Measurements from ENCODE around the gene SH3RF3. TPM values are rescaled to one million over a fixed set of nuclear protein-coding genes. Genes with fewer than 3 reads are reported as not detected.

SH3RF3 gene
- polyA plus RNA-seq, 3 donors from 2014 or later: not detected

DNA sequence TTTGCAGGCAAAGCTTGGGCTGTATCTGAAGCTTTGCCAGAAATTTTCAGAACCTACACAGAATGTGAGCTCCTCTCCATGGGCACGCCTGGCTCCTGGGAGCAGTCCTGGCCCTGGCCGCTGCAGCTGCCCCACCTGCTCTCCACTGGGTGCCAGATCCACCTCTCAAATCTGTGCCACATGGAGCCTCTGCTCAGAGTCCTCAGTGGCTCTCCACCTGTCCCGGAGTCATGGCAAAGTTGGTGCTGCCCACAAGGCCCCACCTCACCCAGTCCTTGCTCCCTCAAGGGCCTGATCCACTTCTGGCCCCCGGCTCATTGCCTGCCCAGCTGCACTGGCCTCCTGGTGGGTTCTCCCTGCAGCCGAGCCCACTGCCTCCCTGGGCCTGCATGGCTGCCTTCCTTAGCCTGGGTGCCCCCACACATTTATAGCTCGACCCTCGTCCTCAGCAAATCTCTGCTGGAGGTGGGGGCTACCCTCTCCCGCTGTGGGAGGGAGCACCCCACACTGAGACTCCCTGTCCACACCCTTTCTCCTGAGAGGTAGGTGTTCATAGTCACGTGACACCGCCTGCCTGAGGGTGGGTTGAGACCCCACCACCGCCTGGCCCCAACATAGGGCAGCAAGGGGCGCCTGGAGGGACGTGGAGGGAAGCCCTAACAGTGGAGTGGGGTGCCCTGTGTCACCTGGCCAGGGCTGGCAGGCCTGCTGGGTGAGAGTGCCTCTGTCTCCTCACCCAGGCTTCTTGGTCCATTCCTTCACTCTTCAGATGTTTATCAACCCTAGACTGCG is 224.1 kb downstream of the SH3RF3 start:
- Mint-ChIP-seq H3K36me3 (no peaks in the 10 kb centered on the region), H3K9me3 (peaks cover 0 to 1% (median 0%) of the 10 kb centered on the region in 6 donors)

DNA sequence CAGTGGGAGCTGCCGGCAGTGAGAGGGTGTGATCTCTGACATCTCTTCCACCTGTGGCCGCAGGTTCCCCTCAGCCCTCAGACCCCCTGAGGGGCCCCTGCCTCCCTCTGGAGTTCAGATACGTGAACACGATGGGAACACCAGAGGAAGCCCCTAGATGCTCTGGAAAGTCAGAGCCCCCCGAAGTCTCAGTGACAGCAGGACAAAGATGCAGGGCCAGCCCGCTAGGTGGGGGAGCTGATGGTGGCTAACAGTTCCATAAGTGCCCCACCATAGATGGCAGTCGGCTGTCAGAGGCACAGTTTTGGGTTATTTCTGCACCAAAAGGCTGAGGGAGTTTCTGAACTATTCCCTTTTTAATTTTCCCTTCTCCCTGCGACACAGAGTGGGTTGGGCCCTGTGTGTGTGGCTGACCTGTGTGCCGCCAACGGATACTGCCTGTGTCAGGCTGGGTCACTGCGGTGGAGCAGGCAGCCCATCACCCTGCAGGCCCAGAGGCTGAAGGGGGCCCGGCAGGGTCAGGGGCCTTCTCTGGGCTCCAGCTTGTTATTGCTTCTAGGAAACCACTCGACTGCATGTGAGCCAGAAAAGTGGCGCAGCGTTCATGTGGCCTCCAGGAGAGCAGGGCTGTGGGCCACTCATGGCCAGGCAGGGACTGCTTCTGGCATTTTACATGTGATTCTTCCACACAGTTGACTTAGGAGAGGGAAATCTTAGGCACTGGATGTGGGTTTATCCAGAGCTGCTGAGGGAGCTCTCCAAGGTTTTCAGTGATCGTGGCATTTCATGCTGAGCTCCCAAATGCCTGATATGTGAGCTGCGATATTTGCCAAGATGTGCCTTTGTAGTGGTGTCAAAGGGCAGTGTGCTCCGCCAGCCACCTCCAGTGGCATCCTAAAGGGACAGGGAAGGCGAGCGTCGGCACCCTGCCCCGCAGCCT is 225.1 kb downstream of the SH3RF3 start:
- DNase-seq: no peak

More for the DNA sequence above, 224.1 kb downstream of the SH3RF3 start:
- Mint-ChIP-seq H3K27ac (no peak overlapping the region), H3K4me3 (no peak overlapping the region), H3K4me1 (peaks cover 29 to 35% of the 10 kb centered on the region in 2 donors), H3K27me3 (ENCODE audit: low read depth in 3 of 3) (peaks cover 0 to 5% (median 3%) of the 10 kb centered on the region in 3 donors)
- no peak for DNase-seq

DNA sequence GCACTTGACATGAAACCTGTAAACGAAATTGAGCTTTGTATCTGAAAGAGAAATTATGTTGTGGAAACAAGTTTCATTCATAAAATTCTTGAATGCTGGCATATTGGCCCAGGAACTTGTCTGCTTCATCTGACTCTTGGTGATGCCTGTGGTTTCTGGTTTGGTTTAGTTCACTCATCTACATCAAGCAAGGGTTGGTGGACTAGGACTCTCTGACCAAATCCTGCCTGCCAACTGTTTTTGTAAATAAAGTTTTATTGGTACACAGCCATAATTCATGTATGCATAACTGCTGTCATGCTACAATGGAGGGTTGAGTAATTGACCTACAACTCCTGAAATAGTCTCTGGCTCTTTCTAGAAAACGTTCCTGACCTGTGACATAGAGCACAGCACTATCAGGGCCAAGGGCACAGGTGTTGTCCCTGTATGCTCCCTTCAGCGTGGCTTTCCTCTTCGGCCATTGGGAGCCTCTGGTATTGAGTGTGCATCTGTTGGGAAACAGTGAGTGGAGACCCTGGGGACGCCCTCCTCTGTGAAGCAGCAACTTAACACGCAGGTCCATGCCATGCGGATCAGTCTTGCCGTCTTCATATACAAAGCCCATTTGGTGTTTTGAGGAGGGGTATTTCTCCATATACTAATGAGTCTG is 226.3 kb downstream of the SH3RF3 start:
- H3K27me3 Mint-ChIP-seq (ENCODE audit: low read depth in 3 of 3): peaks cover 1 to 5% (median 3%) of the 10 kb centered on the region in 3 donors
- peaks cover 0 to 1% (median 0%) of the 10 kb centered on the region in 6 donors for H3K9me3 Mint-ChIP-seq
- H3K36me3 Mint-ChIP-seq: peaks cover 0 to 6% (median 4%) of the 10 kb centered on the region in 3 donors
- DNase-seq: no peak
- no peak overlapping the region for H3K4me3 Mint-ChIP-seq
- H3K4me1 Mint-ChIP-seq: peaks cover 7 to 13% of the 10 kb centered on the region in 2 donors
- H3K27ac Mint-ChIP-seq: no peak overlapping the region

More for the DNA sequence above, 225.1 kb downstream of the SH3RF3 start:
- Mint-ChIP-seq H3K4me1 (peaks cover 19 to 25% of the 10 kb centered on the region in 2 donors), H3K9me3 (peaks cover 0 to 1% (median 0%) of the 10 kb centered on the region in 6 donors), H3K27ac (no peak overlapping the region), H3K27me3 (ENCODE audit: low read depth in 3 of 3) (peaks cover 1 to 5% (median 3%) of the 10 kb centered on the region in 3 donors), H3K4me3 (no peak overlapping the region), H3K36me3 (peaks cover 0 to 5% (median 2%) of the 10 kb centered on the region in 3 donors)

DNA sequence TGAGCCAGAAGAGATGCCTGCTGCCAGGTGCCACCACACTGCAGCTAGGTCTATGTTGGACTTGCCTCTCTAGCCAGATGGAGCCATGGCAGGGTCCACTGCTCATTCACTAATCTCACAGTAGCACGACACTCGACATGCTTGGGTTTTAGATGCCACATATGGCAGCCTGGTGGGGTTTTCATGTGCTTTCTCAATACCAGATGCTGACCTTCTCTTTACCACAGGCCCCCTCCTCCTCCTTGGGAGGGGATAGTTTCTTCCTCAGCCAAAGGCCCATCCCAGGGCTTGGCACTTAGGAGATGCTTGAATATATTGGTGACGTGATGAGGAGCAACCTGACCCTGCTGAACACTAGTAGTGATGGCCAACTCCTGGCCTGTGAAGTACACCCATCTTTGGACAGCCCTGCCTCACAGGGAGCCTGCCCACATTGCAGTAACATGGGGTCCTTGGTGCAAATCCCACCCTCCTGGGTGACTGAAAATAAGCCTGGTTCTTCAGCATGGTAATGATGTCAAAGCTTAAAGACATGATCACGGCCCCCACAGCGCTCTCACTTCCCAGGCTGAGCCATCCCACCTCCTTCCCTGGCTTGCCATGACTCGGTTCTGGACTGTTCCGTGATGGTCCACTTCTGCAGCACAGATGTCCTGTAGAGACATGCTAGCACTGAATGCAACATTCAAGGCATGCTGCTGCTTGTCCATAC is 227.5 kb downstream of the SH3RF3 start:
- Mint-ChIP-seq H3K27ac (no peak overlapping the region), H3K4me3 (no peak overlapping the region), H3K36me3 (peaks cover 0 to 6% (median 4%) of the 10 kb centered on the region in 3 donors), H3K9me3 (peaks cover 0 to 1% (median 0%) of the 10 kb centered on the region in 6 donors), H3K4me1 (peaks cover 0 to 1% of the 10 kb centered on the region in 2 donors), H3K27me3 (ENCODE audit: low read depth in 3 of 3) (peaks cover 1 to 5% (median 3%) of the 10 kb centered on the region in 3 donors)
- DNase-seq: no peak

DNA sequence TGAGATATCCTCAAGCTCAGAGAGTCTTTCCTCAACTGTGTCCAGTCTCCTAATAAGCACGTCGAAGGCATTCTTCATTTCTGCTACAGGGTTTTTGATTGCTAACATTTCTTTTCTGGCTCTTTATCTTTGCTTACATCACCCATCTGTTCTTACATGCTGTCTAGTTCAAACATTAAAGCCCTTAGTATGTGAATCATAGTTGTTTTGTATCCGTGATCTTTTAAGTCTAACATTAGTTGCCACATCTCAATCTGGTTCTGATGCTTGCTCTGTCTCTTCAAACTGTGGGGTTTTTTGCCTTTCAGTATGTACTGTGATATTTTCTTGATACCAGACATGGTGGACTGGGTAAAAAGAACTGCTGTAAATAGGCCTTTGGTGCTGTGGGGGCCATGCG is 235.2 kb downstream of the SH3RF3 start:
- H3K36me3 Mint-ChIP-seq: peaks cover 0 to under 1% (median 0%) of the 10 kb centered on the region in 3 donors
- no peak overlapping the region for H3K27ac Mint-ChIP-seq
- H3K4me3 Mint-ChIP-seq: no peak overlapping the region
- no peaks in the 10 kb centered on the region for H3K9me3 Mint-ChIP-seq
- no peak for DNase-seq
- H3K4me1 Mint-ChIP-seq: peaks cover 0 to 8% of the 10 kb centered on the region in 2 donors
- H3K27me3 Mint-ChIP-seq (ENCODE audit: low read depth in 3 of 3): peaks cover 0 to 4% (median 4%) of the 10 kb centered on the region in 3 donors

DNA sequence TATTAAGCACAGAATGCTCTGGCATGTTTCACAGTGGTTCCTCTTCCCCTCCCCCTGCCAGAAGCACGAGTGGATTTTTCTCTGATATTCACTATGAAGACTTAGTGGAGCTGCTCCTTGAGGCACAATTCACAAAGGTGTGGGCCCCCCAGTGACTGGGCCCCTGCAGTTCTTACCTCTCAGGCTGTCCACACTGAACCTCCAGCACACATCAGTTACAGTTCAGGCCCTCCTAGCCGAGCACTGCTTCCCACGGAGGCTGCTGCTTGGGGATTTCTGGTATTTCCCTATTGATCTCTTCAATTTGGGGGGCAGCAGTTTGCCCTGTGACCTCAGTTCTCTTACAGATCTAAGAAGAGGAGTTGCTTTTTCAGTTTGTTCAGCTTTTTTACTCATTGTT is 236.1 kb downstream of the SH3RF3 start:
- H3K9me3 Mint-ChIP-seq: no peaks in the 10 kb centered on the region
- peaks cover 0 to 8% of the 10 kb centered on the region in 2 donors for H3K4me1 Mint-ChIP-seq

DNA sequence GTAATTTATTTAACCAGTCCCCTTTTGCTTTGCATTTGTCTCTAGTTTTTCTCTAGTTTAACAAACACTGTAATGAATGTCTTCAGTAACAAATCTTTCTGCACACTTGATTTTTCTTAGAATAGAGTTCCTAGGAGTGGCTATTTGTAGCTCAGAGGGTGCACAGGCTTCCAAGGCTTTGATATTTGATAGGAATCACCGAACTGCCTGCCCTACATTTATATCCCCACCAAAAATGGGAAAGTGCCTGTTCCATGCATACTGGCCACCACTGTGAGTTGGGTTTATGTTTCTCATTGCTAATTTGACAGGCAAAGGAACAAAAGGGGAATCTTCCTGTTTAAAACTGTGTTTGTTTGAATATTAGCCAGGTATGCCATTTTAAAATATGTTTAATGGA is 238.7 kb downstream of the SH3RF3 start:
- no peaks in the 10 kb centered on the region for H3K9me3 Mint-ChIP-seq
- H3K4me3 Mint-ChIP-seq: no peak overlapping the region
- H3K27ac Mint-ChIP-seq: no peak overlapping the region
- no peaks in the 10 kb centered on the region for H3K36me3 Mint-ChIP-seq
- peaks cover 0 to 6% (median 2%) of the 10 kb centered on the region in 3 donors for H3K27me3 Mint-ChIP-seq (ENCODE audit: low read depth in 3 of 3)
- H3K4me1 Mint-ChIP-seq: peaks cover 0 to 8% of the 10 kb centered on the region in 2 donors
- no peak for DNase-seq

More for the DNA sequence above, 236.1 kb downstream of the SH3RF3 start:
- no peak overlapping the region for H3K4me3 Mint-ChIP-seq
- DNase-seq: no peak
- H3K27ac Mint-ChIP-seq: no peak overlapping the region
- H3K27me3 Mint-ChIP-seq (ENCODE audit: low read depth in 3 of 3): peaks cover 0 to 4% (median 4%) of the 10 kb centered on the region in 3 donors
- no peaks in the 10 kb centered on the region for H3K36me3 Mint-ChIP-seq

DNA sequence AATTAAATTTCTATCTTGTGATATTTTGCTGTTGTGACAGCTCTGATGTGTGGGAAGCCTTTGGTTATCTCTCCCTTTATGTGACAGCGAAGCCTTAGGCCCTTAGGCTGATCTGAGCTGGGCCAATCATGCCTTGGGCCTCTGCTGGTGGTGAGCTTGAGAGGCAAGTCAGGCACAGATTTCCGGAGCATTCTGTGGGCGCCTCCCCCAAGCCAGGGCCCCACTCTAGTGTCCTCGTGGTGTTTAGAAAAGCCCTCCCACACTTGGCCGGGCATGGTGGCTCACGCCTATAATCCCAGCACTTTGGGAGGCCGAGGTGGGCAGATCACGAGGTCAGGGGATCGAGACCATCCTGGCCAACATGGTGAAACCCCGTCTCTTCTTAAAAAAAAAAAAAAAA is 239.8 kb downstream of the SH3RF3 start:
- H3K4me3 Mint-ChIP-seq: no peak overlapping the region
- H3K27me3 Mint-ChIP-seq (ENCODE audit: low read depth in 3 of 3): peaks cover 0 to 4% (median 2%) of the 10 kb centered on the region in 3 donors
- DNase-seq: no peak

DNA sequence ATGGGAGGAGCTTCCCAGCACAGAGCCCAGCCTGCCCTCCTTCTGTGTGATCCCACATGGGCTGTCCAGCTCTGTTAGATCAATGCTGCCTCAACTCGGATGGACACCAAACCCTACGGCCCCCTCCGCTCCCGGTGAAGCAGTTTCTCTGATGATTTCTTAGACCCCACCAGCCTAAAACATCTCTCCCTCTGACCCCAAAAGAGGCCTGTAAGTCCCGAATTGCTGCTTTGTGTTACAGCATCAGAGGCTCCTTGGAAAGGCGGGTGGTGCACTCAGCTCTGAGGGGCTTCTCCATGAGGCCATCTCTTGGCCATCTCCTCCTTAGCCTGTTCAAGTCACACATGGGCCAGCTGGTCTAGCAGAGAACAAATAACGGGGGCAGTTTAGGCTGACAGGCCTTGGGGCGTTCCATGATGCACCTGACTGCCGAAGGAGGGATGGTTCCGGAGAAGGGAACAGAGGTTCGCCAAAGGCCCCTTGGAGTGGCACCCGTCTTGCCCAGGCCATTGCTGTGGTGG is 240.7 kb downstream of the SH3RF3 start:
- Mint-ChIP-seq H3K27me3 (ENCODE audit: low read depth in 3 of 3) (peaks cover 0 to 4% (median under 1%) of the 10 kb centered on the region in 3 donors), H3K36me3 (no peaks in the 10 kb centered on the region), H3K9me3 (no peaks in the 10 kb centered on the region), H3K27ac (no peak overlapping the region), H3K4me3 (no peak overlapping the region), H3K4me1 (no peaks in the 10 kb centered on the region)
- no peak for DNase-seq

More for the DNA sequence above, 239.8 kb downstream of the SH3RF3 start:
- no peaks in the 10 kb centered on the region for H3K9me3 Mint-ChIP-seq
- H3K27ac Mint-ChIP-seq: no peak overlapping the region
- no peaks in the 10 kb centered on the region for H3K36me3 Mint-ChIP-seq
- peaks cover 0 to 7% of the 10 kb centered on the region in 2 donors for H3K4me1 Mint-ChIP-seq

DNA sequence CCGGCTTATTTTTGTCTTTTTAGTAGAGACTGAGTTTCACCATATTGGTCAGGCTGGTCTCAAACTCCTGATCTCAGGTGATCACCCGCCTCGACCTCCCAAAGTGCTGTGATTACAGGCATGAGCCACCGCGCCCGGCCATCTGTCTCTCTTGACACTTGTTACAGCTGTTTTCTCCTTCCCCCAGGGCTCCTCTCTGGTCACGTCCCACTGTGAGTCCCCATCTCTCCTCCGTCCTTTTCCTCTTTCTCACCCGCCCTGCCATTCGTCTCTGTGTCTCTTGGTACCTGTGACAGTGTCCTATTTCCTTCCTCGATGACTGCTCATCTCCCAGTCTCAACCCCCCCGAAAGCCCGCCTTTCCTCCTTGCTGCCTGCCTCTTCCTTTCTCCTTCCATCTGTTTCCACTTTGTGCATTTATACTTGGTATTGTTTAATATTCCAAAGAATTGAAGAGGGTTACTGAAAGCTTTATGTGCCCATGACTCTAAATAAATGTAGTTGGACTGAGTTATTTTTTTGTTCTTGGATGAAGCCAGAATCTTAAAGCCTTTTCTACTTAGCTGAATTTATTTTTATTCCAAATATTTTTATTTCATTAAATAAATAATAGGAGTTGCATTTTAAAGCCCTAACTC is 241.5 kb downstream of the SH3RF3 start:
- Mint-ChIP-seq H3K4me1 (no peaks in the 10 kb centered on the region), H3K4me3 (no peak overlapping the region), H3K9me3 (no peaks in the 10 kb centered on the region), H3K27me3 (ENCODE audit: low read depth in 3 of 3) (peaks cover 0 to 4% (median 4%) of the 10 kb centered on the region in 3 donors), H3K36me3 (no peaks in the 10 kb centered on the region), H3K27ac (no peak overlapping the region)
- no peak for DNase-seq

DNA sequence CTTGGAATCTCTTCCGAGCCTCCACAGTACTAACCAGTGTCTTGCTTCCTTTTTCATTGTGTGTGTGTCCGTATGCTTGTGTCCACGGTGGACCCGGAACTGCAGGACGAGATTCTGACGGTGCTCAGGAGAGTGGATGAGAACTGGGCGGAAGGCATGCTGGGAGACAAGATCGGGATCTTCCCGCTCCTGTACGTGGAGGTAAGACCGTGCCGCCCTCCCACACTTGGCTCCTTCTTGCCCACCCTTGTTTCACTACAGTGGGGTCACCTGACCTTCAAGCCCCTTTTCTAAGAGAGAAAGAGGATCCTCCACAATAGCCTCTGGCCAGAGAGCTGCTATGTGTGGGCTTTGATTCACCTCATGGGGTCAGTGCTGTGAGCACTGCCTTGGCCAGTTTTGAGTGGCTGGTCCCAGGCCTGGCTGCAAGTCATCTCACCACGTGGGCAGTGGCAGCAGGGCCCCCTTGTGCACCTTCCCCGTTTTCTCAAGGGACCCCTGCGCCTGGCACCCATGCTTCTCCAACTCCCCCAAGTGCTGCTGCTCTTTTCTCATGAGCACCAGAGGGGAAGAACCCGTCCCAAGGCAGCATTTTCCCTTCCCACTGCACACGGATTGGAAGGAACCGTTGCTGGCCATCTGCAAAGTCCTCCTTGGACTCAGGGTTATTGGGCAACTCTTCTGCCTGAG is 242.6 kb downstream of the SH3RF3 start:
- Mint-ChIP-seq H3K4me1 (no peaks in the 10 kb centered on the region), H3K27ac (no peak overlapping the region), H3K27me3 (ENCODE audit: low read depth in 3 of 3) (peaks cover 0 to 4% (median 4%) of the 10 kb centered on the region in 3 donors), H3K4me3 (no peak overlapping the region), H3K36me3 (no peaks in the 10 kb centered on the region), H3K9me3 (no peaks in the 10 kb centered on the region)
- DNase-seq: no peak

DNA sequence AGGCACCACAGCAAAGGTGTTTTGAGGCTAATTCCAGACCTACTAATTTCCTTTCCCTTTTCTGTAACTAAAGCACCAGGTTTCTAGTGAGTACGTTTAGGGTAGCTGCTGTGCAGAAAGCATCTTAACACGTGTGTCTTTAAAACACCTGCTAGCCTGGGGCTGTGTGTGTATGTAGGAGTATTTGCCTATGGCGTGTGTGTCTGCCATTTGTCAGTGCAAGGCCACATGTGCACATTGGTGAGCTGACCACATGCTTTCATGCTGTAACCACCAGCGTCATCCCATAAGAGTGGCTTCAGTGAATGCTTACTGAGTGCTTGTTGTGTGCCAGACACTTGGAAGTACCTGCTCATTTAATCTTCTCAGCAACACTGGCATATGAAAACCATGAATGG is 243.2 kb downstream of the SH3RF3 start:
- no peaks in the 10 kb centered on the region for H3K9me3 Mint-ChIP-seq
- no peak for DNase-seq
- H3K4me1 Mint-ChIP-seq: no peaks in the 10 kb centered on the region
- H3K4me3 Mint-ChIP-seq: no peak overlapping the region
- H3K27me3 Mint-ChIP-seq (ENCODE audit: low read depth in 3 of 3): peaks cover 0 to 4% (median 4%) of the 10 kb centered on the region in 3 donors
- no peaks in the 10 kb centered on the region for H3K36me3 Mint-ChIP-seq
- no peak overlapping the region for H3K27ac Mint-ChIP-seq
